HCT116 (cell line): ENCODE data around the gene SLC50A1. TPM values are rescaled to one million over a fixed set of nuclear protein-coding genes. Genes with fewer than 3 reads are reported as not detected.

Source experiments
- ATAC-seq: fragments of 200-7000 bp; cut with Tn5 transposase; 2 replicates; pipeline ENCODE4 v1.9.1; 2020; ENCODE audit warnings: mild to moderate bottlenecking, moderate library complexity
- BruUV-seq: library from RNA; stranded (reverse); fragments of 400-500 nt; replicated peaks from 2 replicates; lab custom pipeline; 2021; lab: Mats Ljungman, UMichigan
- CTCF ChIA-PET: fragments of 300-600 bp; sonication (Branson Sonifier 250); formaldehyde crosslinking; loops from one replicate; lab custom pipeline; 2021; ENCODE audit warnings: antibody characterized with exemption; lab: Charles Lee
- POLR2A ChIA-PET: fragments of 300-600, 350-600 bp; sonication (Branson Sonifier 250); formaldehyde crosslinking; loops from one replicate; lab custom pipeline; 2021; ENCODE audit warnings: antibody characterized with exemption; lab: Charles Lee
- RAD21 ChIA-PET, 2 experiments: fragments of 300-600 bp; sonication (Branson Sonifier 250); formaldehyde crosslinking; loops; one replicate each; lab custom pipeline; 2023; ENCODE audit warnings: low total read pairs in 2 of 2; ENCODE audit not compliant: uncharacterized antibody in 2 of 2, unreplicated experiment in 2 of 2, low non-redundant PET in 1 of 2; lab: Charles Lee
- DNase-seq: peaks from one replicate; pipeline ENCODE4 v3.0.0-alpha.2; 2010; ENCODE audit warnings: low read depth, low spot score
- H2AFZ ChIP-seq: fragments of 200-600 bp; shearing (Covaris generic), sonication (generic); 2 replicates; pipeline ENCODE4 v1.6.1; 2017; ENCODE audit warnings: low read depth, mixed run types, mixed read lengths, antibody characterized with exemption, low read length; ENCODE audit not compliant: poor library complexity, severe bottlenecking
- H3K27ac ChIP-seq: 2 replicates; pipeline ENCODE4 v1.5.1; 2012; ENCODE audit warnings: low read depth, low read length
- H3K27me3 ChIP-seq: fragments of 200-600 bp; sonication (generic); 2 replicates; pipeline ENCODE4 v1.6.1; 2016; ENCODE audit warnings: mixed run types, low read length, mixed read lengths; ENCODE audit not compliant: insufficient read depth
- H3K36me3 ChIP-seq, 2 experiments: fragments of 200-500 bp in 1 of 2; fragments of 200-600 bp in 1 of 2; sonication (Bioruptor generic) in 1 of 2; sonication (generic) in 1 of 2; 2 replicates each; pipeline versions ENCODE4 v1.5.1 to v1.6.1; 2014 to 2016; ENCODE audit warnings: low read length in 2 of 2, inconsistent platforms in 1 of 2, mixed read lengths in 1 of 2, mixed run types in 1 of 2; ENCODE audit not compliant: insufficient read depth in 2 of 2, control insufficient read depth in 1 of 2
- H3K4me1 ChIP-seq, 2 experiments: fragments of 200-600 bp in 1 of 2; sonication (generic) in 1 of 2; 2 replicates each; pipeline versions ENCODE4 v1.5.1 to v1.6.1; 2012 to 2017; ENCODE audit warnings: low read length in 2 of 2, inconsistent platforms in 1 of 2, mild to moderate bottlenecking in 1 of 2, mixed read lengths in 1 of 2, mixed run types in 1 of 2, moderate library complexity in 1 of 2; ENCODE audit not compliant: insufficient read depth in 2 of 2, control insufficient read depth in 1 of 2
- H3K4me2 ChIP-seq: fragments of 200-600 bp; sonication (generic); 2 replicates; pipeline ENCODE4 v1.6.1; 2017; ENCODE audit warnings: mixed run types, low read length, mixed read lengths
- H3K4me3 ChIP-seq, 2 experiments: fragments of 200-600 bp in 1 of 2; sonication (generic) in 1 of 2; replicated peaks in 1 of 2; 2 replicates each; pipeline ENCODE4 v1.5.1; 2011 to 2016; ENCODE audit warnings: low read length in 2 of 2, control low read depth in 1 of 2, low read depth in 1 of 2, mild to moderate bottlenecking in 1 of 2, mixed read lengths in 1 of 2, mixed run types in 1 of 2
- H3K79me2 ChIP-seq: fragments of 200-600 bp; sonication (generic); 2 replicates; pipeline ENCODE4 v1.6.1; 2017; ENCODE audit warnings: mild to moderate bottlenecking, mixed run types, low read length, moderate library complexity, mixed read lengths; ENCODE audit not compliant: insufficient read depth
- H3K9ac ChIP-seq: fragments of 200-600 bp; sonication (generic); 2 replicates; pipeline ENCODE4 v1.6.1; 2016; ENCODE audit warnings: low read length, mixed read lengths
- H3K9me2 ChIP-seq: fragments of 200-600 bp; sonication (generic), shearing (Covaris generic); 2 replicates; pipeline ENCODE4 v1.6.1; 2017; ENCODE audit warnings: mixed run types, mild to moderate bottlenecking, moderate library complexity; ENCODE audit not compliant: insufficient read depth
- H3K9me3 ChIP-seq, 2 experiments: fragments of 200-500 bp in 1 of 2; fragments of 200-600 bp in 1 of 2; sonication (Bioruptor generic) in 1 of 2; sonication (generic) in 1 of 2; 2 replicates each; pipeline ENCODE4 v1.6.1; 2014 to 2017; ENCODE audit warnings: low read length in 2 of 2, mixed read lengths in 2 of 2, inconsistent platforms in 1 of 2, low read depth in 1 of 2, mild to moderate bottlenecking in 1 of 2, mixed run types in 1 of 2, moderate library complexity in 1 of 2; ENCODE audit not compliant: control insufficient read depth in 1 of 2, insufficient read depth in 1 of 2
- H4K20me1 ChIP-seq: fragments of 200-600 bp; sonication (generic), shearing (Covaris generic); 2 replicates; pipeline ENCODE4 v1.6.1; 2017; ENCODE audit warnings: mixed run types, mild to moderate bottlenecking, moderate library complexity; ENCODE audit not compliant: insufficient read depth
- ATF3 ChIP-seq: IDR thresholded peaks from 2 replicates; pipeline ENCODE4 v1.6.1; 2012
- CEBPB ChIP-seq: IDR thresholded peaks from 2 replicates; pipeline ENCODE4 v1.6.1; 2012; ENCODE audit warnings: low read depth
- EGR1 ChIP-seq: IDR thresholded peaks from 2 replicates; pipeline ENCODE4 v1.6.1; 2012; ENCODE audit warnings: low read depth
- ELF1 ChIP-seq: IDR thresholded peaks from 2 replicates; pipeline ENCODE4 v1.6.1; 2012; ENCODE audit warnings: low read depth, borderline replicate concordance
- EZH2 ChIP-seq: fragments of 200-600 bp; sonication (generic); IDR thresholded peaks from 2 replicates; pipeline ENCODE4 v1.6.1; 2017; ENCODE audit warnings: antibody characterized with exemption, mixed run types
- EZH2phosphoT487 ChIP-seq: fragments of 200-600 bp; IDR thresholded peaks from 2 replicates; pipeline ENCODE4 v1.6.1; 2018; ENCODE audit warnings: antibody characterized with exemption, borderline replicate concordance
- FOSL1 ChIP-seq: IDR thresholded peaks from 2 replicates; pipeline ENCODE4 v1.6.1; 2012; ENCODE audit warnings: low read depth
- POLR2A ChIP-seq: IDR thresholded peaks from 2 replicates; pipeline ENCODE4 v1.7.0; 2011; ENCODE audit warnings: borderline replicate concordance; ENCODE audit not compliant: insufficient read depth, insufficient read length; ENCODE audit errors: extremely low read depth
- POLR2AphosphoS5 ChIP-seq: IDR thresholded peaks from 2 replicates; pipeline ENCODE4 v1.6.1; 2011; ENCODE audit warnings: mild to moderate bottlenecking, low read depth, low read length, moderate library complexity
- SIN3A ChIP-seq: IDR thresholded peaks from 2 replicates; pipeline ENCODE4 v1.6.1; 2012; ENCODE audit warnings: low read depth
- SRF ChIP-seq: IDR thresholded peaks from 2 replicates; pipeline ENCODE4 v1.6.1; 2012; ENCODE audit warnings: low read depth
- TCF7L2 ChIP-seq: IDR thresholded peaks from 2 replicates; pipeline ENCODE4 v1.7.0; 2011; ENCODE audit warnings: borderline replicate concordance, inconsistent platforms; ENCODE audit not compliant: insufficient read depth, insufficient read length; ENCODE audit errors: extremely low read depth
- YY1 ChIP-seq: IDR thresholded peaks from 2 replicates; pipeline ENCODE4 v1.6.1; 2011; ENCODE audit warnings: low read length, low read depth, moderate library complexity, mild to moderate bottlenecking; ENCODE audit not compliant: insufficient replicate concordance; ENCODE audit errors: extremely low read depth
- ZBTB33 ChIP-seq: IDR thresholded peaks from 2 replicates; pipeline ENCODE4 v1.6.1; 2011; ENCODE audit warnings: mild to moderate bottlenecking, low read length, moderate library complexity; ENCODE audit not compliant: insufficient replicate concordance; ENCODE audit errors: extremely low read depth
- ZNF274 ChIP-seq: fragments of 200-500 bp; sonication (Bioruptor generic); IDR thresholded peaks from 2 replicates; pipeline ENCODE4 v1.6.1; 2014; ENCODE audit warnings: mild to moderate bottlenecking, low read depth, low read length, inconsistent platforms
- intact Hi-C: fragments of 100-400 bp; cut with micrococcal nuclease; formaldehyde crosslinking; loops from 2 replicates; pipeline ENCODE4 v1.10.0; 2022
- total RNA-seq: library from RNA; stranded (reverse); gene quantifications from one replicate; pipeline ENCODE4 v1.2.1, GENCODE V29; 2021; ENCODE audit not compliant: unreplicated experiment
- TF ChIP-seq, protein P1 (sequence below): IDR thresholded peaks from 2 replicates; pipeline ENCODE4 v1.6.1; 2012
- TF ChIP-seq, protein P2 (sequence below), 3 experiments: fragments of 200-600 bp in 1 of 3; sonication (generic) in 1 of 3; IDR thresholded peaks in 2 of 3; conservative IDR thresholded peaks in 1 of 3; 2 replicates each; pipeline ENCODE4 v1.5.1; 2012 to 2017; ENCODE audit warnings: low read depth in 2 of 3, low read length in 2 of 3, antibody characterized with exemption in 1 of 3, borderline replicate concordance in 1 of 3, control low read depth in 1 of 3, mild to moderate bottlenecking in 1 of 3, mixed read lengths in 1 of 3, mixed run types in 1 of 3, moderate library complexity in 1 of 3; ENCODE audit not compliant: insufficient read depth in 1 of 3

The SLC50A1 gene
- total RNA-seq, 1 experiment from 2014 or later: 49.9 TPM

DNA sequence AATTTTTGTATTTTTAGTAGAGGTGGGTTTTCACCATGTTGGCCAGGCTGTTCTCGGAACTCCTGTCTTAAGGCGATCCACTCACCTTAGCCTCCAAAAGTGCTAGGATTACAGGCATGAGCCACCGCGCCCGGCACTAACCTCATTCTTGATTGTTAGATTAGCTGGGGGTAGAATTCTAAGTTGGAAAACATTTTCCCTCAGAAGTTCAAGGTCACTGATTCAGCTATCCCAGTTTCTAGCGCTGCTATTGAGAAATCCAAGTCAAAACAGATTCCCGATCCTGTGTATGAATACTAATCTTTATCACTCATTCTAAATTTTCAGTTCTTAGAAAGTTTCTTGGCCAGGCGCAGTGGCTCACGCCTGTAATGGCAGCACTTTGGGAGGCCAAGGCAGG lies 32.3 kb upstream of the SLC50A1 start (continued):
- TF ChIP-seq ZBTB33: no peak
- TF ChIP-seq EGR1: no peak
- TF ChIP-seq, protein P1, sequence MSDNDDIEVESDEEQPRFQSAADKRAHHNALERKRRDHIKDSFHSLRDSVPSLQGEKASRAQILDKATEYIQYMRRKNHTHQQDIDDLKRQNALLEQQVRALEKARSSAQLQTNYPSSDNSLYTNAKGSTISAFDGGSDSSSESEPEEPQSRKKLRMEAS: no peak
- TF ChIP-seq SIN3A: no peak
- no peak for TF ChIP-seq POLR2AphosphoS5
- TF ChIP-seq CEBPB: no peak
- TF ChIP-seq EZH2phosphoT487: no peak
- TF ChIP-seq ELF1: no peak
- TF ChIP-seq ZNF274: no peak

DNA sequence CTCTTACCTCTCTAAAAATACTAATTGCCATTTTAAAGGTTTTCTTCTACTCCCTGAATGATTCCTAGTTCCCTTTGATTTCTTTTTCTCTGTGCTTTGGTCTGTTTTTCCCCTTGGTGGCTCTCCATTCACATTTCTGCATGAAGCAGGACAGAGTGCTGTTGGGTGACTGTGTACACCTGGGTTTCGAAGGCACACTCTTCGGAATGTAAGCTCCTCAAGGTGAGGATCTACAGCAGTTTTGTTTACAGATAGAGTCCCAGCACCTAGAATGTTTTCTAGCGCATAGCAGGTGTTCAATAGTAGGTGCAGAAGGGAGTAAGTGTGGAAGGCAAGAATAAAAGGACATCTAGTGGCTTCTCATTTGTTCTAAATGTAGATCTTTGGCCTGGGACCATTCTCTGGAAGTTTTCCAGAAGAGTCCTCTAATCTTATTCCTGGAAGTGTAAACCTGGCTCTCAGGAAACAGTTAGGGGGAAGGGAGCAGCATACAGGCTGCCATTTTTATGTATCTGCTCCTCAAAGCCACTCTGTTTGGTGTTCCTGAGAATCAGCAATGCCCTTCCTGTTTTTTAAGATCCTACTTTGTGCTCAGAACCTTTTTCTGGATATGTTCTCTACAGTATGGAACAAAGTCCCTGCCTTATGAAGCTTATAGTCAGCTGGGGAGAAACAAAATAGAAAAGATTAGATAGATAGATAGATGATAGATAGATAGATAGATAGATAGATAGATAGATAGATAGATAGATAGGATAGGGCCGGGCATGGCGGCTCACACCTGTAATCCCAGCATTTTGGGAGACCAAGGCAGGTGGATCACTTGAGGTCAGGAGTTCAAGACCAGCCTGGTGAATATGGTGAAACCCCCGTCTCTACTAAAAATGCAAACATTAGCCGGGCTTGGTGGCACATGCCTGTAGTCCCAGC lies 30.8 kb upstream of the SLC50A1 start:
- H3K9me3 ChIP-seq: no peaks in the 10 kb centered on the region
- no peaks in the 10 kb centered on the region for H3K9me2 ChIP-seq
- H2AFZ ChIP-seq: no peak overlapping the region
- ATAC-seq: no peak
- no peak overlapping the region for H3K4me2 ChIP-seq
- H3K4me1 ChIP-seq: no peaks in the 10 kb centered on the region
- no peak overlapping the region for H3K4me3 ChIP-seq
- no peaks in the 10 kb centered on the region for H3K79me2 ChIP-seq
- POLR2A ChIA-PET: no interaction called here
- H3K27ac ChIP-seq: no peak overlapping the region
- H3K9ac ChIP-seq: no peak overlapping the region
- CTCF ChIA-PET: no interaction called here
- no peaks in the 10 kb centered on the region for H3K27me3 ChIP-seq
- no peaks in the 10 kb centered on the region for H4K20me1 ChIP-seq
- intact Hi-C loops: no loop called here
- RAD21 ChIA-PET: no interaction called here
- no TSS peak for BruUV-seq
- no peaks in the 10 kb centered on the region for H3K36me3 ChIP-seq
- no peak for DNase-seq
- no peak for TF ChIP-seq ZBTB33
- TF ChIP-seq TCF7L2: no peak
- TF ChIP-seq EZH2phosphoT487: no peak
- TF ChIP-seq, protein P2, sequence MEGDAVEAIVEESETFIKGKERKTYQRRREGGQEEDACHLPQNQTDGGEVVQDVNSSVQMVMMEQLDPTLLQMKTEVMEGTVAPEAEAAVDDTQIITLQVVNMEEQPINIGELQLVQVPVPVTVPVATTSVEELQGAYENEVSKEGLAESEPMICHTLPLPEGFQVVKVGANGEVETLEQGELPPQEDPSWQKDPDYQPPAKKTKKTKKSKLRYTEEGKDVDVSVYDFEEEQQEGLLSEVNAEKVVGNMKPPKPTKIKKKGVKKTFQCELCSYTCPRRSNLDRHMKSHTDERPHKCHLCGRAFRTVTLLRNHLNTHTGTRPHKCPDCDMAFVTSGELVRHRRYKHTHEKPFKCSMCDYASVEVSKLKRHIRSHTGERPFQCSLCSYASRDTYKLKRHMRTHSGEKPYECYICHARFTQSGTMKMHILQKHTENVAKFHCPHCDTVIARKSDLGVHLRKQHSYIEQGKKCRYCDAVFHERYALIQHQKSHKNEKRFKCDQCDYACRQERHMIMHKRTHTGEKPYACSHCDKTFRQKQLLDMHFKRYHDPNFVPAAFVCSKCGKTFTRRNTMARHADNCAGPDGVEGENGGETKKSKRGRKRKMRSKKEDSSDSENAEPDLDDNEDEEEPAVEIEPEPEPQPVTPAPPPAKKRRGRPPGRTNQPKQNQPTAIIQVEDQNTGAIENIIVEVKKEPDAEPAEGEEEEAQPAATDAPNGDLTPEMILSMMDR (IDR thresholded peaks at IDR 0.05 in 2 of 3, conservative IDR thresholded peaks at IDR 0.05 in 1 of 3; ENCODE audit: borderline replicate concordance in 1 of 3, insufficient read depth in 1 of 3, low read depth in 2 of 3, low read length in 2 of 3): no peak
- TF ChIP-seq EZH2: no peak
- TF ChIP-seq YY1: no peak
- TF ChIP-seq POLR2AphosphoS5: no peak
- no peak for TF ChIP-seq ATF3
- TF ChIP-seq POLR2A: no peak
- no peak for TF ChIP-seq SRF
- no peak for TF ChIP-seq FOSL1
- TF ChIP-seq CEBPB: no peak
